ENCODE data around the gene MCTP2.

GRCh38 chr15:94379986-94380385 lies 148.6 kb downstream of the MCTP2 start:
- TF ChIP-seq CTCF (IDR thresholded peaks at IDR 0.05): no peak
- TF ChIP-seq EZH2 (IDR thresholded peaks at IDR 0.05; ENCODE audit: borderline replicate concordance, insufficient read depth, low read depth, low read length, poor library complexity, severe bottlenecking): no peak
